GM12892 (cell line): ENCODE results near the gene KRTAP4-12.

Source experiments
- POLR2A ChIP-seq: IDR thresholded peaks from 2 replicates; pipeline ENCODE4 v1.6.1; 2011; ENCODE audit warnings: low read depth, low read length, control low read depth
- POLR2AphosphoS5 ChIP-seq: IDR thresholded peaks from 2 replicates; pipeline ENCODE4 v1.6.1; 2011; ENCODE audit warnings: low read depth, low read length, control low read depth

GRCh38 chr17:41153856-41154255 lies 29.9 kb upstream of the KRTAP4-12 start:
- TF ChIP-seq POLR2A (no peak), POLR2AphosphoS5 (no peak)
